ENCODE data around the gene ST6GAL1.

Gene ST6GAL1

DNA sequence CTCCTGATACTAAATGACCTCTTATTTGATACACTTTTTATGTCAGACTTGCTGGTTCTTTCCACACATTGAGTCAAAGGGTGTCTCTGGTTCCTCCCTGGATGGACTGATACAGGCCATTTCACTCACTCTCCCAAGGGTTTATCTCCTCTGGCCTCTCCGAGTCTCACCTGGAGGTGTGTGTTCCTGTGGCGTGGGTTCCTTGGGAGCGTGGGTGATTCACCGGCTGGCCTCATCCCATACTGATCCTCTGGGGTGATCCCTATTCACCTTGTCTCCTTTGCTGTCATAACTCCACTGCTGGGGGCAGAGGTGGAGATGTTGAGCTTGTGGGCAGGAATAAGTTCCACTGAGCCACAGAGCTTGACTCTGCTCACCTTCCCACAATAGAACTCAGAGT lies 61.1 kb downstream of the ST6GAL1 start:
- TF ChIP-seq FOXP2 (optimal IDR thresholded peaks at IDR 0.05; ENCODE audit: borderline replicate concordance, extremely low read depth, extremely low read length, insufficient read depth) (no peak), POLR2AphosphoS5 (IDR thresholded peaks at IDR 0.05; ENCODE audit: low read depth, low read length) (no peak), SIN3A (IDR thresholded peaks at IDR 0.05; ENCODE audit: borderline replicate concordance, insufficient read depth, low read length) (no peak), TAF1 (IDR thresholded peaks at IDR 0.05; ENCODE audit: borderline replicate concordance, insufficient read depth, low read length) (no peak)
- TF ChIP-seq, protein P1, sequence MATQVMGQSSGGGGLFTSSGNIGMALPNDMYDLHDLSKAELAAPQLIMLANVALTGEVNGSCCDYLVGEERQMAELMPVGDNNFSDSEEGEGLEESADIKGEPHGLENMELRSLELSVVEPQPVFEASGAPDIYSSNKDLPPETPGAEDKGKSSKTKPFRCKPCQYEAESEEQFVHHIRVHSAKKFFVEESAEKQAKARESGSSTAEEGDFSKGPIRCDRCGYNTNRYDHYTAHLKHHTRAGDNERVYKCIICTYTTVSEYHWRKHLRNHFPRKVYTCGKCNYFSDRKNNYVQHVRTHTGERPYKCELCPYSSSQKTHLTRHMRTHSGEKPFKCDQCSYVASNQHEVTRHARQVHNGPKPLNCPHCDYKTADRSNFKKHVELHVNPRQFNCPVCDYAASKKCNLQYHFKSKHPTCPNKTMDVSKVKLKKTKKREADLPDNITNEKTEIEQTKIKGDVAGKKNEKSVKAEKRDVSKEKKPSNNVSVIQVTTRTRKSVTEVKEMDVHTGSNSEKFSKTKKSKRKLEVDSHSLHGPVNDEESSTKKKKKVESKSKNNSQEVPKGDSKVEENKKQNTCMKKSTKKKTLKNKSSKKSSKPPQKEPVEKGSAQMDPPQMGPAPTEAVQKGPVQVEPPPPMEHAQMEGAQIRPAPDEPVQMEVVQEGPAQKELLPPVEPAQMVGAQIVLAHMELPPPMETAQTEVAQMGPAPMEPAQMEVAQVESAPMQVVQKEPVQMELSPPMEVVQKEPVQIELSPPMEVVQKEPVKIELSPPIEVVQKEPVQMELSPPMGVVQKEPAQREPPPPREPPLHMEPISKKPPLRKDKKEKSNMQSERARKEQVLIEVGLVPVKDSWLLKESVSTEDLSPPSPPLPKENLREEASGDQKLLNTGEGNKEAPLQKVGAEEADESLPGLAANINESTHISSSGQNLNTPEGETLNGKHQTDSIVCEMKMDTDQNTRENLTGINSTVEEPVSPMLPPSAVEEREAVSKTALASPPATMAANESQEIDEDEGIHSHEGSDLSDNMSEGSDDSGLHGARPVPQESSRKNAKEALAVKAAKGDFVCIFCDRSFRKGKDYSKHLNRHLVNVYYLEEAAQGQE (IDR thresholded peaks at IDR 0.05; ENCODE audit: insufficient read depth in 1 of 2, low read depth in 2 of 2, low read length in 2 of 2) = no peak

DNA sequence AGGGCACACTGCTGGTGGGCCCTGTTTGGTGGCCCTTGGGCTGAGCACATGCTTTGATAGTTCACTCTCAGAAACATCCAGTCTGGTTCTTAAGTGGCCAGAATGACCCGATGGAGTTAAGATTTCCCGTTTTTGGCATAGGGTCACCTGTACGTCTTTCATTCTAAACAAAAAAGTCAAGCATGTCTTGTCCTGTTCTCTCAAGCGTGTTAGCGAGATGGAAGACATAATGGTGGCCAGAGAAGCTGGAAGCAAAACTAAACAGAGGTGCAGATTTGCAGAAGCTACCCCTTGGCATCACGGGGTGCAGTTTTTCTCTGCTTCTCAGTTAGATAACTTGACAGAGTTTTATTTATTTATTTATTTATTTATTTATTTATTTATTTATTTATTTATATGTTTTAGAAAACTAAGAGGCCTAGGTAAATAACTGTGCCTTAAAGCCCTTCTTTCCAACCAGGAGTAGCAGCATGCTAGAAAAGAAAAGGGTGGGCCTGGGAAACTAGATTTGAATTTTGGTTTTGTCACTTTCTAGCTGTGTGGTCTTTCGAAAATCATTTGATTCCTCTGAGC lies 63.0 kb downstream of the ST6GAL1 start:
- TF ChIP-seq SIN3A (IDR thresholded peaks at IDR 0.05; ENCODE audit: borderline replicate concordance, insufficient read depth, low read length) (no peak), POLR2AphosphoS5 (IDR thresholded peaks at IDR 0.05; ENCODE audit: low read depth, low read length) (no peak), TAF1 (IDR thresholded peaks at IDR 0.05; ENCODE audit: borderline replicate concordance, insufficient read depth, low read length) (no peak), FOXP2 (optimal IDR thresholded peaks at IDR 0.05; ENCODE audit: borderline replicate concordance, extremely low read depth, extremely low read length, insufficient read depth) (no peak)
- TF ChIP-seq, protein P1 (IDR thresholded peaks at IDR 0.05; ENCODE audit: insufficient read depth in 1 of 2, low read depth in 2 of 2, low read length in 2 of 2) = no peak

- TF ChIP-seq TAF1 (IDR thresholded peaks at IDR 0.05; ENCODE audit: borderline replicate concordance, insufficient read depth, low read length) (no peak), SIN3A (IDR thresholded peaks at IDR 0.05; ENCODE audit: borderline replicate concordance, insufficient read depth, low read length) (no peak), POLR2AphosphoS5 (IDR thresholded peaks at IDR 0.05; ENCODE audit: low read depth, low read length) (no peak), FOXP2 (optimal IDR thresholded peaks at IDR 0.05; ENCODE audit: borderline replicate concordance, extremely low read depth, extremely low read length, insufficient read depth) (no peak)
- TF ChIP-seq, protein P1 (IDR thresholded peaks at IDR 0.05; ENCODE audit: insufficient read depth in 1 of 2, low read depth in 2 of 2, low read length in 2 of 2) = no peak
Observed at GRCh38 chr3:186994000-186994955, 64.0 kb downstream of the ST6GAL1 start.

DNA sequence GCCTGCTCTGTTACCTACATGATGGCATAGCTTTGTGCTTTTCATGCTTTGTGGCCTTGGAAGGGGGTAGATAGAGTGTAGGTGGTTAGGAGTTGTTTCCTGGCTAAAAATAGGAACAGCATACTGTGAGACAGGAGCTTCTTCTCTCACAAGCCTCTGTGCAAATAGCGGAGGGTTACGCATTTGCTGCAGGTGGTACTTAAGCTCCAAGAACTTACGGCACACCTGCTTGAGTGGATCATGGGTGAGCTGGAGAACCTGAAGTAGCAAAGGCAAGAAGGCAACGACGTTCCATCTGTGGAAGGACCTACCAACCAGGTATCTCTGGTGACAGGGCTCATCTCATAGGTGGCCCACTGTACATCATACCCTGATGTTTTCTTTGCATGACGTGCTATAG lies 66.0 kb downstream of the ST6GAL1 start:
- TF ChIP-seq, protein P1 (IDR thresholded peaks at IDR 0.05; ENCODE audit: insufficient read depth in 1 of 2, low read depth in 2 of 2, low read length in 2 of 2) = no peak
- TF ChIP-seq SIN3A (IDR thresholded peaks at IDR 0.05; ENCODE audit: borderline replicate concordance, insufficient read depth, low read length) (no peak), POLR2AphosphoS5 (IDR thresholded peaks at IDR 0.05; ENCODE audit: low read depth, low read length) (no peak), TAF1 (IDR thresholded peaks at IDR 0.05; ENCODE audit: borderline replicate concordance, insufficient read depth, low read length) (no peak), FOXP2 (optimal IDR thresholded peaks at IDR 0.05; ENCODE audit: borderline replicate concordance, extremely low read depth, extremely low read length, insufficient read depth) (no peak)

Measured in PFSK-1 (cell line).